ENCODE results near the gene TRPC4AP.

DNA sequence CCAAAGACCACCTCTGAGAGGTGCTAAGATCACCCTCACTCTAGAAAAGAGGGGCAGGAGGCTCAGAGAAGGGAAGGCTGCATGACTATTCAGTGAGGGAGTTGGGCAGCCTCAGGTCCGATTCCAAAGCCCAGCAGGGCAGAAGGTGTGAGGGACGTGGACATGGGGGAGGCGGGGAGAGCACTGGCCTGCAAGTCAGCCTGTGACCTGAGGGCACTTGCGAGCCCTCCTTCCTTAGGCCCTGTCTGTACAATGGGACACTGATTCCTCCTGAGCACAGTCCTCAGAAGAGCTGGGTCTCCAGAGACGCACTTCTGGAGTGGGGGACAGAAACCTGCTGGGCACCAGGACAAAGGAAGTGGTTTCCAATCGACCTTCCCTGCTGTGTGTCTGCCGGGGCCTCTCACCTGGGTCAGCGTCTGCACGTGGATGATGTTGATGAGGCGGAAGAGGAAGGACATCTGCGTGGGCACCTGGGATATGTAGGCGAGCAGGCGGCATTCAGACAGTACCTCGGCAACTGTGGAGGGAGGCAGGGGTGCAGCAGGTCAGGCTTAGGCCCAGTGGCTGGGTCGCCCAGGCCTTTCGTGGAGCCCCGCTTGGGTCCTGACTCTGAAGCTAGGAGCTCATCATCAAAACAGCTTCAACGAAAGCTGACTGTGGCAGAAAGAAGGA, 88.4 kb downstream of the TRPC4AP start:
- TF ChIP-seq, protein P1, sequence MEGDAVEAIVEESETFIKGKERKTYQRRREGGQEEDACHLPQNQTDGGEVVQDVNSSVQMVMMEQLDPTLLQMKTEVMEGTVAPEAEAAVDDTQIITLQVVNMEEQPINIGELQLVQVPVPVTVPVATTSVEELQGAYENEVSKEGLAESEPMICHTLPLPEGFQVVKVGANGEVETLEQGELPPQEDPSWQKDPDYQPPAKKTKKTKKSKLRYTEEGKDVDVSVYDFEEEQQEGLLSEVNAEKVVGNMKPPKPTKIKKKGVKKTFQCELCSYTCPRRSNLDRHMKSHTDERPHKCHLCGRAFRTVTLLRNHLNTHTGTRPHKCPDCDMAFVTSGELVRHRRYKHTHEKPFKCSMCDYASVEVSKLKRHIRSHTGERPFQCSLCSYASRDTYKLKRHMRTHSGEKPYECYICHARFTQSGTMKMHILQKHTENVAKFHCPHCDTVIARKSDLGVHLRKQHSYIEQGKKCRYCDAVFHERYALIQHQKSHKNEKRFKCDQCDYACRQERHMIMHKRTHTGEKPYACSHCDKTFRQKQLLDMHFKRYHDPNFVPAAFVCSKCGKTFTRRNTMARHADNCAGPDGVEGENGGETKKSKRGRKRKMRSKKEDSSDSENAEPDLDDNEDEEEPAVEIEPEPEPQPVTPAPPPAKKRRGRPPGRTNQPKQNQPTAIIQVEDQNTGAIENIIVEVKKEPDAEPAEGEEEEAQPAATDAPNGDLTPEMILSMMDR (IDR thresholded peaks at IDR 0.05; ENCODE audit: low read length) = no peak
- no peak for TF ChIP-seq EZH2 (optimal IDR thresholded peaks at IDR 0.05; ENCODE audit: low read depth, low read length)
- no peak for TF ChIP-seq EZH2phosphoT487 (IDR thresholded peaks at IDR 0.05; ENCODE audit: low read length)
